IMR-90 (cell line): ENCODE measurements around the gene DSCAML1. TPM values are rescaled to one million over a fixed set of nuclear protein-coding genes. Genes with fewer than 3 reads are reported as not detected.

ENCODE experiments used
- ATAC-seq: fragments of 200-7000 bp; cut with Tn5 transposase; 2 replicates; pipeline ENCODE4 v1.9.1; 2020; ENCODE audit warnings: low read depth, mild to moderate bottlenecking, moderate library complexity
- BruUV-seq: library from RNA; stranded (reverse); fragments of 400-500 nt; replicated peaks from 2 replicates; lab custom pipeline; 2021; lab: Mats Ljungman, UMichigan
- CTCF ChIA-PET: fragments of 300-600 bp; formaldehyde crosslinking; extraction: SDS; loops from one replicate; lab custom pipeline; 2021; ENCODE audit warnings: antibody characterized with exemption; lab: Yijun Ruan, JAX
- POLR2A ChIA-PET: fragments of 300-600 bp; sonication (Branson Sonifier 250); formaldehyde crosslinking; loops from one replicate; lab custom pipeline; 2022; ENCODE audit warnings: antibody characterized with exemption; ENCODE audit not compliant: unreplicated experiment; lab: Charles Lee
- DNase-seq: peaks from one replicate; pipeline ENCODE4 v3.0.0; 2013
- H2AFZ ChIP-seq: replicated peaks from 2 replicates; pipeline ENCODE3; 2013; ENCODE audit warnings: low read length, mild to moderate bottlenecking; ENCODE audit not compliant: poor library complexity
- H2AK5ac ChIP-seq: 2 replicates; pipeline ENCODE4 v1.6.1; 2013; ENCODE audit warnings: low read depth, low read length, inconsistent platforms
- H2AK9ac ChIP-seq: replicated peaks from 2 replicates; pipeline ENCODE3; 2013; ENCODE audit warnings: mild to moderate bottlenecking, low read depth, low read length, moderate library complexity; ENCODE audit not compliant: poor library complexity
- H2BK120ac ChIP-seq: 2 replicates; pipeline ENCODE4 v1.6.1; 2013; ENCODE audit warnings: low read depth, low read length, inconsistent platforms
- H2BK15ac ChIP-seq: 3 replicates; pipeline ENCODE4 v1.6.1; 2013; ENCODE audit warnings: low read depth, low read length, inconsistent platforms
- H2BK20ac ChIP-seq: 2 replicates; pipeline ENCODE4 v1.6.1; 2013; ENCODE audit warnings: low read depth, mild to moderate bottlenecking, inconsistent platforms, low read length, moderate library complexity
- H2BK5ac ChIP-seq: 2 replicates; pipeline ENCODE4 v1.6.1; 2013; ENCODE audit warnings: mild to moderate bottlenecking, low read depth, low read length, inconsistent platforms; ENCODE audit not compliant: poor library complexity, severe bottlenecking
- H3K14ac ChIP-seq: replicated peaks from 2 replicates; pipeline ENCODE4 v1.6.1; 2013; ENCODE audit warnings: low read depth, low read length, inconsistent platforms
- H3K18ac ChIP-seq: 2 replicates; pipeline ENCODE4 v1.6.1; 2013; ENCODE audit warnings: low read depth, low read length, control low read depth
- H3K23ac ChIP-seq: 2 replicates; pipeline ENCODE4 v1.6.1; 2013; ENCODE audit warnings: low read depth, low read length, inconsistent platforms
- H3K27ac ChIP-seq: 2 replicates; pipeline ENCODE4 v1.5.1; 2013; ENCODE audit warnings: mild to moderate bottlenecking, control low read depth, low read length; ENCODE audit not compliant: insufficient read depth
- H3K27me3 ChIP-seq: 2 replicates; pipeline ENCODE4 v1.6.1; 2013; ENCODE audit warnings: low read length; ENCODE audit not compliant: control insufficient read depth, insufficient read depth
- H3K36me3 ChIP-seq: 2 replicates; pipeline ENCODE4 v1.6.1; 2013; ENCODE audit warnings: low read length, mixed read lengths; ENCODE audit not compliant: control insufficient read depth, insufficient read depth
- H3K4ac ChIP-seq: 2 replicates; pipeline ENCODE4 v1.6.1; 2013; ENCODE audit warnings: low read depth, low read length, inconsistent platforms
- H3K4me1 ChIP-seq: 2 replicates; pipeline ENCODE4 v1.6.1; 2013; ENCODE audit warnings: low read length, mixed read lengths; ENCODE audit not compliant: control insufficient read depth, insufficient read depth
- H3K4me2 ChIP-seq: 2 replicates; pipeline ENCODE4 v1.6.1; 2013; ENCODE audit warnings: low read depth, mild to moderate bottlenecking, control low read depth, low read length, moderate library complexity
- H3K4me3 ChIP-seq: 2 replicates; pipeline ENCODE4 v1.5.1; 2013; ENCODE audit warnings: low read depth, mild to moderate bottlenecking, control low read depth, low read length, moderate library complexity; ENCODE audit not compliant: insufficient read depth
- H3K56ac ChIP-seq: 2 replicates; pipeline ENCODE4 v1.6.1; 2013; ENCODE audit warnings: low read length, inconsistent platforms; ENCODE audit not compliant: insufficient read depth; ENCODE audit errors: extremely low read depth
- H3K79me1 ChIP-seq, 2 experiments: 2 replicates each; pipeline ENCODE4 v1.6.1; 2013; ENCODE audit warnings: low read length in 2 of 2, inconsistent platforms in 1 of 2, low read depth in 1 of 2
- H3K9ac ChIP-seq: 2 replicates; pipeline ENCODE4 v1.6.1; 2013; ENCODE audit warnings: low read depth, low read length, control low read depth
- H3K9me1 ChIP-seq: 2 replicates; pipeline ENCODE4 v1.6.1; 2013; ENCODE audit warnings: low read length, inconsistent platforms; ENCODE audit not compliant: insufficient read depth
- H3K9me3 ChIP-seq: 2 replicates; pipeline ENCODE4 v1.6.1; 2013; ENCODE audit warnings: low read length; ENCODE audit not compliant: control insufficient read depth, insufficient read depth
- H4K20me1 ChIP-seq: 2 replicates; pipeline ENCODE4 v1.6.1; 2013; ENCODE audit warnings: low read length, inconsistent platforms; ENCODE audit not compliant: insufficient read depth
- H4K5ac ChIP-seq: 2 replicates; pipeline ENCODE4 v1.6.1; 2013; ENCODE audit warnings: mild to moderate bottlenecking, low read depth, low read length, control low read depth
- H4K8ac ChIP-seq, 2 experiments: 2 replicates each; pipeline ENCODE4 v1.6.1; 2013; ENCODE audit warnings: low read depth in 2 of 2, low read length in 2 of 2, control low read depth in 1 of 2, inconsistent platforms in 1 of 2
- H4K91ac ChIP-seq: 2 replicates; pipeline ENCODE4 v1.6.1; 2013; ENCODE audit warnings: low read depth, low read length, inconsistent platforms; ENCODE audit not compliant: insufficient read depth
- BHLHE40 ChIP-seq: fragments of 150-350 bp; IDR thresholded peaks from 2 replicates; pipeline ENCODE4 v1.6.1; 2016; ENCODE audit warnings: mild to moderate bottlenecking, low read depth, low read length
- CEBPB ChIP-seq: IDR thresholded peaks from 2 replicates; pipeline ENCODE4 v1.6.1; 2012; ENCODE audit warnings: low read depth, low read length, improper control_type of control experiment
- FOS ChIP-seq: fragments of 150-350 bp; IDR thresholded peaks from 2 replicates; pipeline ENCODE4 v1.6.1; 2016; ENCODE audit warnings: low read depth, low read length
- MAZ ChIP-seq: IDR thresholded peaks from 2 replicates; pipeline ENCODE4 v1.6.1; 2012; ENCODE audit warnings: low read depth, mild to moderate bottlenecking, low read length, improper control_type of control experiment, moderate library complexity, borderline replicate concordance
- MXI1 ChIP-seq: IDR thresholded peaks from 2 replicates; pipeline ENCODE4 v1.6.1; 2012; ENCODE audit warnings: low read depth, mild to moderate bottlenecking, low read length, moderate library complexity, borderline replicate concordance
- POLR2A ChIP-seq: IDR thresholded peaks from 2 replicates; pipeline ENCODE4 v1.6.1; 2012; ENCODE audit warnings: mild to moderate bottlenecking, low read depth, low read length
- RAD21 ChIP-seq: IDR thresholded peaks from 2 replicates; pipeline ENCODE4 v1.6.1; 2012; ENCODE audit warnings: low read length, improper control_type of control experiment
- RFX5 ChIP-seq: IDR thresholded peaks from 2 replicates; pipeline ENCODE4 v1.8.0; 2012; ENCODE audit warnings: low read depth, mild to moderate bottlenecking, low read length, moderate library complexity
- WGBS, 2 experiments: methylation state at CpG; one replicate each; pipeline versions ENCODE4 v1.1.5 to v1.1.7; 2013; ENCODE audit warnings: missing lambda C conversion rate in 2 of 2; ENCODE audit not compliant: insufficient read length in 1 of 2; ENCODE audit errors: extremely low coverage in 2 of 2; 5-methylcytosine and 5-hydroxymethylcytosine counted together
- dilution Hi-C: fragments of 300-500 bp; cut with HindIII; formaldehyde crosslinking; loops from one replicate; pipeline ENCODE4 v1.14.3; 2018; ENCODE audit warnings: low sequenced_read_pairs; ENCODE audit not compliant: unreplicated experiment
- in situ Hi-C: fragments of 300-500 bp; cut with MboI; formaldehyde crosslinking; loops from 3 replicates; pipeline ENCODE4 v1.14.3; 2019; ENCODE audit warnings: low sequenced_read_pairs, inconsistent platforms, mixed read lengths
- intact Hi-C: fragments of 100-400 bp; cut with micrococcal nuclease; formaldehyde crosslinking; loops from 2 replicates; pipeline ENCODE4 v1.10.0; 2022
- polyA plus RNA-seq, 3 experiments: library from polyadenylated mRNA; depleted of rRNA; stranded (reverse); fragments of >200 nt; gene quantifications; 2 replicates each; pipeline ENCODE4 v1.2.3, GENCODE V29; 2012; ENCODE audit warnings: low replicate concordance in 1 of 3
- total RNA-seq: library from RNA; depleted of rRNA; stranded (reverse); fragments of >200 nt; gene quantifications from 2 replicates; pipeline ENCODE4 v1.2.3, GENCODE V29; 2012
- TF ChIP-seq, protein P1 (sequence below): conservative IDR thresholded peaks from 2 replicates; pipeline ENCODE4 v1.5.1; 2012; ENCODE audit warnings: mild to moderate bottlenecking, low read depth, low read length, improper control_type of control experiment

Gene DSCAML1
- total and polyA plus RNA-seq, 2 of the 4 experiments (the other 2 are of a cell fraction), result not detected

DNA sequence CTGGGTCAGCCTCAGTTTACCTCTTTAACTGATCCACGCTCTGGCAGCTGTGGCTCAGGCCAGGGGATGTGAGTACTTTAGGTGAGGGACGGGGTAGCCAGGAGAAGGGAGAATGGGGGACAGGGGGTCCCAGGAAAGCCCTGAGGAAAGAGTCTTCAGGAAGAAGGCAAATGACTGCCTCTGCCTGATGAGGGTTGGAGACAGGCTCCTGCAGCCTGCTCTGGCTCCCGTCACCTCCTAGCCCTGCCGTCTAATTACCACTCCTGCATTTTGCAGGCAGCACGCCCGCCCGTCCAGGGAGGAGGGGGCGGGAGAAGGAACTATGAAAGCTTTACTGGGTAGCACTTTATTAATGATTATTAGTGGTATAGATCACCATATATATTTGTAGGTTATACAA is 352.8 kb downstream of the DSCAML1 start:
- Histone ChIP-seq H3K36me3 (no peaks in the 10 kb centered on the region), H3K14ac (no peak overlapping the region), H4K20me1 (no peaks in the 10 kb centered on the region; the same call in 1 of the 2 replicates), H2AK9ac (no peak overlapping the region), H3K56ac (no peak overlapping the region), H3K9me1 (no peaks in the 10 kb centered on the region), H3K4me1 (no peaks in the 10 kb centered on the region), H3K9ac (no peak overlapping the region), H3K27me3 (peaks cover 47% of the 10 kb centered on the region), H3K4me3 (no peak overlapping the region), H4K5ac (no peak overlapping the region), H2BK20ac (no peak overlapping the region), H2BK15ac (no peak overlapping the region), H3K9me3 (no peaks in the 10 kb centered on the region), H3K4me2 (no peak overlapping the region), H2BK120ac (no peak overlapping the region), H3K79me1 (no peaks in the 10 kb centered on the region), H2AFZ (no peak overlapping the region), H3K23ac (no peak overlapping the region), H3K27ac (no peak overlapping the region), H3K4ac (no peak overlapping the region), H2BK5ac (no peak overlapping the region), H2AK5ac (no peak overlapping the region), H4K91ac (no peak overlapping the region), H3K18ac (no peak overlapping the region), H4K8ac (no peak overlapping the region)
- ATAC-seq, result no peak
- ChIA-PET POLR2A (no interaction called here), CTCF (interaction anchor here (1.7 to 2.8 kb wide), 2 partner anchors 18 to 177 kb away, joined by 4 to 16 read pairs; no protein-coding TSS in a partner anchor)
- in situ Hi-C loops, result loop anchor here (10.0 kb wide), 1 partner anchor 361 kb away; no protein-coding TSS in a partner anchor
- TF ChIP-seq RFX5, result no peak
- TF ChIP-seq RAD21, result no peak
- TF ChIP-seq, protein P1, sequence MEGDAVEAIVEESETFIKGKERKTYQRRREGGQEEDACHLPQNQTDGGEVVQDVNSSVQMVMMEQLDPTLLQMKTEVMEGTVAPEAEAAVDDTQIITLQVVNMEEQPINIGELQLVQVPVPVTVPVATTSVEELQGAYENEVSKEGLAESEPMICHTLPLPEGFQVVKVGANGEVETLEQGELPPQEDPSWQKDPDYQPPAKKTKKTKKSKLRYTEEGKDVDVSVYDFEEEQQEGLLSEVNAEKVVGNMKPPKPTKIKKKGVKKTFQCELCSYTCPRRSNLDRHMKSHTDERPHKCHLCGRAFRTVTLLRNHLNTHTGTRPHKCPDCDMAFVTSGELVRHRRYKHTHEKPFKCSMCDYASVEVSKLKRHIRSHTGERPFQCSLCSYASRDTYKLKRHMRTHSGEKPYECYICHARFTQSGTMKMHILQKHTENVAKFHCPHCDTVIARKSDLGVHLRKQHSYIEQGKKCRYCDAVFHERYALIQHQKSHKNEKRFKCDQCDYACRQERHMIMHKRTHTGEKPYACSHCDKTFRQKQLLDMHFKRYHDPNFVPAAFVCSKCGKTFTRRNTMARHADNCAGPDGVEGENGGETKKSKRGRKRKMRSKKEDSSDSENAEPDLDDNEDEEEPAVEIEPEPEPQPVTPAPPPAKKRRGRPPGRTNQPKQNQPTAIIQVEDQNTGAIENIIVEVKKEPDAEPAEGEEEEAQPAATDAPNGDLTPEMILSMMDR, result no peak
- no peak for TF ChIP-seq FOS
- no peak for TF ChIP-seq MXI1
- no peak for TF ChIP-seq BHLHE40
- no peak for TF ChIP-seq MAZ
- no peak for TF ChIP-seq POLR2A
- TF ChIP-seq CEBPB, result no peak
- WGBS, 2 experiments, result no CpG with 5 or more reads among the region's 8 CpGs
- dilution Hi-C loops, result no loop called here
- BruUV-seq, result no TSS peak
- intact Hi-C loops, result no loop called here
- DNase-seq, result no peak
